ENCODE results near the gene DGKG. TPM values are rescaled to one million over a fixed set of nuclear protein-coding genes. Genes with fewer than 3 reads are reported as not detected.

Gene DGKG
- total and polyA plus RNA-seq, 2 of the 8 experiments (the other 6 are each of a cell fraction or from before 2014, with no cell fraction given) = 0.30 to 0.48 TPM

DNA sequence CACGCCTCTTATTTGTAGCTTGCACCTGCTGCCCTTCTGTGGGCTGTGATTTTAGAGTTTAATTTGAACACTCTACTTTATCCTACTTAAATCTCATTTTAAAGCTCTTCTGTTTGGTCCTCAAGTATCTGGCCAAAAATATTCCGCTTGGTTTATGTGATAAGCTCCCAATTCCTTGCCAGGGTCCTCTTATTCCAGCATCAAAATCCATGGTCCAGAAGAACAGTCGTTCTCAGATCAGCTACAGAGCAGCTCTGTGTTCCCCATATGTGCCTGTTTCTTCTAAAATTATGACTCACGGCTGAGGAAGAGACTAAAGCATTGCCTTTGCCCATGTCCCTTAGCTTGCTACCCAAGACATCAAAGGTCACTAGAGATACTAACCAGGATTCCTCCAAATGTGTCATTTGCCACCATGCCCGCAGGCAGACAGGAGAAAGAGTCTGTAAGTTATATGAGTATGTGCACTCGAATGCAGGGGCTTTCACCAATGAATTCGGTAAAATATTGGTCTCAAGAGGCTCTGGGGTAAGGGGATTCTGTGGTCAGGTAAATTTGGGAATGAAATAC lies 137.9 kb downstream of the DGKG start:
- H3K27me3 ChIP-seq (replicated peaks in 1 of 4; ENCODE audit: control insufficient read depth in 3 of 4, extremely low read depth in 1 of 4, insufficient read depth in 3 of 4, low read length in 3 of 4) = peaks cover 0 to 2% (median 0%) of the 10 kb centered on the region in 4 experiments; a peak in 1 of 7 replicates
- no peak overlapping the region for H4K5ac ChIP-seq (ENCODE audit: insufficient read length, low read depth, low read length)
- H3K27ac ChIP-seq (ENCODE audit: low read depth, low read length) = no peak overlapping the region
- H3K4ac ChIP-seq (replicated peaks; ENCODE audit: insufficient read length, low read depth, low read length) = no peak overlapping the region
- H3K9me3 ChIP-seq (ENCODE audit: insufficient read depth in 2 of 2, low read depth in 1 of 2, low read length in 1 of 2) = no peaks in the 10 kb centered on the region
- ChIA-PET CTCF (ENCODE audit: partially characterized antibody) (interaction anchor here (0.6 to 2.7 kb wide), 8 partner anchors 17 to 418 kb away, joined by 3 to 8 read pairs (median 4); no protein-coding TSS in a partner anchor), POLR2A (ENCODE audit: partially characterized antibody) (interaction anchor here (0.9 kb wide), 1 partner anchor 14 kb away, joined by 3 read pairs; no protein-coding TSS in a partner anchor)
- H3K56ac ChIP-seq (replicated peaks; ENCODE audit: insufficient read length, low read depth, low read length) = no peak overlapping the region
- no peak overlapping the region for H3K18ac ChIP-seq (ENCODE audit: extremely low read depth, low read length)
- H3K9ac ChIP-seq (replicated peaks in 1 of 4; ENCODE audit: extremely low read depth in 1 of 4, low read depth in 3 of 4, low read length in 3 of 4) = no peak overlapping the region
- no peak overlapping the region for H3K4me2 ChIP-seq (ENCODE audit: insufficient read depth in 1 of 2, low read depth in 2 of 2, low read length in 2 of 2)
- H2AFZ ChIP-seq (ENCODE audit: low read length) = no peak overlapping the region
- H2AK5ac ChIP-seq (ENCODE audit: low read depth, low read length) = no peak overlapping the region
- no peak overlapping the region for H2BK12ac ChIP-seq (ENCODE audit: low read depth, low read length)
- no peak overlapping the region for H2BK20ac ChIP-seq (ENCODE audit: low read length)
- H4K91ac ChIP-seq (replicated peaks; ENCODE audit: insufficient read length, low read length) = no peak overlapping the region
- H3K36me3 ChIP-seq (ENCODE audit: control insufficient read depth in 2 of 4, insufficient read depth in 4 of 4, low read length in 3 of 4) = no peaks in the 10 kb centered on the region
- 90% methylated on average over 7 of the region's 7 CpGs; no CpG with 5 or more reads in 1 of the 2 experiments for WGBS, 2 experiments (ENCODE audit: extremely low coverage in 1 of 2, insufficient coverage in 1 of 2, insufficient read length in 1 of 2, insufficient replicate concordance in 2 of 2, low coverage in 1 of 2, low lambda C conversion rate in 2 of 2, missing lambda C conversion rate in 1 of 2)
- DNase-seq (ENCODE audit: low read depth in 1 of 2, low spot score in 2 of 2) = no peak
- no peak overlapping the region for H2BK120ac ChIP-seq (replicated peaks; ENCODE audit: low read depth, low read length)
- H2BK15ac ChIP-seq (ENCODE audit: low read length) = no peak overlapping the region
- no peaks in the 10 kb centered on the region for H3K79me1 ChIP-seq (ENCODE audit: low read depth, low read length)
- H3K23me2 ChIP-seq (ENCODE audit: low read depth, low read length) = no peaks in the 10 kb centered on the region
- H3K79me2 ChIP-seq (ENCODE audit: control insufficient read depth in 1 of 2, insufficient read depth in 2 of 2, low read length in 2 of 2) = no peaks in the 10 kb centered on the region
- H4K20me1 ChIP-seq (replicated peaks in 1 of 2; ENCODE audit: control insufficient read depth in 1 of 2, insufficient read depth in 2 of 2, low read length in 2 of 2) = no peaks in the 10 kb centered on the region
- H3K23ac ChIP-seq (ENCODE audit: insufficient read length) = no peak overlapping the region
- no peak overlapping the region for H4K8ac ChIP-seq (ENCODE audit: extremely low read depth, insufficient read depth, low read length)
- no peak overlapping the region for H3K14ac ChIP-seq (ENCODE audit: insufficient read length)
- H2BK5ac ChIP-seq (ENCODE audit: low read depth, low read length) = no peak overlapping the region
- peaks cover 0 to 6% (median 0%) of the 10 kb centered on the region in 4 experiments; a peak in 1 of 7 replicates for H3K4me1 ChIP-seq (replicated peaks in 1 of 4; ENCODE audit: control insufficient read depth in 3 of 4, insufficient read depth in 4 of 4, low read length in 3 of 4)
- H3K4me3 ChIP-seq (ENCODE audit: extremely low read depth in 1 of 4, insufficient read depth in 2 of 4, low read depth in 3 of 4, low read length in 4 of 4) = no peak overlapping the region
- no peak for FAIRE-seq
- no peak for TF ChIP-seq CHD1 (IDR thresholded peaks at IDR 0.05; ENCODE audit: low read depth, low read length)
- TF ChIP-seq POLR2A (IDR thresholded peaks at IDR 0.05; ENCODE audit: control extremely low read depth in 1 of 2, low read depth in 2 of 2, low read length in 2 of 2) = no peak
- TF ChIP-seq JUN (IDR thresholded peaks at IDR 0.05; ENCODE audit: low read depth, low read length) = no peak
- no peak for TF ChIP-seq KDM5A (IDR thresholded peaks at IDR 0.05; ENCODE audit: low read length)
- TF ChIP-seq PHF8 (conservative IDR thresholded peaks at IDR 0.05; ENCODE audit: low read depth, low read length) = no peak
- no peak for TF ChIP-seq RFX5 (IDR thresholded peaks at IDR 0.05; ENCODE audit: borderline replicate concordance, low read depth, low read length)
- TF ChIP-seq TCF12 (IDR thresholded peaks at IDR 0.05; ENCODE audit: low read depth, low read length) = no peak
- no peak for TF ChIP-seq EGR1 (IDR thresholded peaks at IDR 0.05; ENCODE audit: borderline replicate concordance, low read depth, low read length)
- no peak for TF ChIP-seq RNF2 (IDR thresholded peaks at IDR 0.05; ENCODE audit: borderline replicate concordance, low read depth, low read length, missing control alignments, poor library complexity, severe bottlenecking)
- TF ChIP-seq TAF7 (optimal IDR thresholded peaks at IDR 0.05; ENCODE audit: borderline replicate concordance, low read depth, low read length) = no peak
- TF ChIP-seq CBX5 (IDR thresholded peaks at IDR 0.05; ENCODE audit: low read depth, low read length) = no peak
- TF ChIP-seq USF2 (IDR thresholded peaks at IDR 0.05; ENCODE audit: low read length) = no peak
- no peak for TF ChIP-seq CBX8 (IDR thresholded peaks at IDR 0.05; ENCODE audit: borderline replicate concordance, low read depth, low read length)
